HG02798 (cell line): ENCODE results near the gene HPS4.

ENCODE experiments used
- ATAC-seq: cut with Tn5 transposase; IDR thresholded peaks from one replicate; pipeline ENCODE4 v1.9.1; 2021; ENCODE audit warnings: mild to moderate bottlenecking; ENCODE audit not compliant: unreplicated experiment, poor library complexity

HPS4 gene

DNA sequence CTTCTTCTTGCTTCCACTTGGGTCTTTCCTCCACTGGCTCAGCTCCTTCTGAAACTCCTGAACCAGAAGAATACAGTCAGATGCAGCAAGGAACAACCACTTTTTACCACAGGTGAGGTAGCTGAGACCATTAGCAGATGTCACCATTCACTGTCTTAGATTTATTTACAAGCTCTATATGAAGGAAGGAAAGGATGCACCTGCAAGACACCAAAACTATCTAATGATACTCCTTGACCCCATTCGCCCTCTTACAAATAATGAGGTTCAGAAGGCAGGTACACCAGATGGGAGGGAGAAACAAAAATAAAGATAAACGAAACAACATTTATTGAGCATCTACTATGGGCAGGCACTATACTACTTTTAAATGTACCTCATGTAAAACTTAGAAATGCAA, 18.4 kb upstream of the HPS4 start:
- ATAC-seq = no peak

DNA sequence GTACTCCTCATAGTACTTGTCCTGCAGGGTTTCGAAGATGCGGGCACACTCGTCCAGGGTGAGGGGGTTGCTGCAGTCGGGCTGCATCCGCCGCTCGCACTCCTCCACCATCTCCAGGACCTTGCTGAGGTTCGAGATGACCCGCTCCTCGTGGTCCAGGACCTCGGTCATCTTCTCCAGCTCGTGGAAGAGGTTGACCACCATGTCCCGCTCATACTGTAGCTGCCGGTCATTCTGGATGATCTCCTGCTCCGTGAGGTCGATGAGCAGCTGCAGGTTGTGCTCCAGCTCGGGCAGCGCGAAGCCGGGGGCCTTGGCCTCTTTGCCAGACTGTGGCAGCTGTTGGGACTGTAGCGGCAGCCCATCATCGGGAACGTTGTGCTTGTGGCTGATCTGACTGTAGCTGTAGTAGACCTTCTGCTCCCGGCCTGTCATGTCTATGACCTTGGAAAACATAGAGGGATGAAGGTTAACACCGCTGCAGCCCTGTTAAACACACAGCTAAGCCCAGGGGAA, 15.7 kb upstream of the HPS4 start:
- ATAC-seq = no peak

GRCh38 chr22:26496456-26496855, 12.9 kb upstream of the HPS4 start:
- no peak for ATAC-seq

- ATAC-seq = no peak
Observed at GRCh38 chr22:26494506-26494905, 10.9 kb upstream of the HPS4 start.

GRCh38 chr22:26492220-26492619, 8.6 kb upstream of the HPS4 start:
- no peak for ATAC-seq

- no peak for ATAC-seq
Observed at GRCh38 chr22:26489447-26490036, 6.0 kb upstream of the HPS4 start.

GRCh38 chr22:26487996-26488395, 4.4 kb upstream of the HPS4 start:
- ATAC-seq = no peak

- ATAC-seq = no peak
Observed at GRCh38 chr22:26486394-26486793, 2.8 kb upstream of the HPS4 start.

DNA sequence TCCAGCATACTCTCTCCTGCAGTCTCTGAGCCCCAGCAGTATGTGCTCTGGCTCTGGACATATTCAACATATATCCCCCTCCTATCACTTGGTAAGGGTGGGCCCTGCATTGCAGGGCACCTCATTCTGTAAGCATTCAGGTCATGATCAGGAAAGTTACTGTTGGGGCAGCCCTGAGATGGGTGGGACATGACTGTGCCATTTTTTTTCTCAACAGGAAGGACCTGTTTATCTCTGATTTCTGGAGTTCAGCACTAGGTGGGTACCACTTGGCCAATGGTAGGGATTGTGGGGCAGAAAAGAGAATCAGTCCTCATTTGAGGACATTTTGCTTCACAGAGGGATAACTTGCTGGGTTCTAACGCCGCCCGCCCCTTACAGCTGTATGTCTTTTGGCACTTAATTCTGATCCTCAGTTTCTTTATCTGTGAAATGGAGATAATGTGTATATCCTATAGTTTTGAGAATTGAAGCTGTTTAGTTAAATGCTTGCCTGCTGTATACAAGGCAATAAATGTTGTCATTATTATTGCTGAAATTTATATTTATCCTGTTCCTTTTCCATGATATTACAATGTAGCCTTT, 2.3 kb upstream of the HPS4 start:
- ATAC-seq = no peak

DNA sequence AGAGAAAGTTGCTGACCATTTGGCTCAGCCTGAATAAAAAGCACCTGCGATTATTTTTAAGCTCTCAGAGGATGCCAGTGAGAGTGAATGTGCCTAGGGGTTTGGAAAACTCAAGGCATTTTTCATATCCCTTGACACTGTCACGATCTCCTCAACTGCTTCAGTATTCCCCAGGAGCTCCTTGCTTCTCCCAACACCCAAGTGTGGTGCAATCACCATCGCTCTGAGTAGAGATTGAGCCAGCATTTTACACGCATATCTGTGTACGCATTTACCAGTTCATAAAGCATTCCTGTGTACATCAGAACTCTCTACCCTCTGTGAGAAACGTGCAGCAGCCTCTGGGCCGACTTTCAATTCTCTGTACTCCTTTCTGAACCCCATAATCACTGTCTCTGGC, 1.4 kb upstream of the HPS4 start:
- ATAC-seq = no peak

- no peak for ATAC-seq
Observed at GRCh38 chr22:26484360-26484706, 750 bp upstream of the HPS4 start.

DNA sequence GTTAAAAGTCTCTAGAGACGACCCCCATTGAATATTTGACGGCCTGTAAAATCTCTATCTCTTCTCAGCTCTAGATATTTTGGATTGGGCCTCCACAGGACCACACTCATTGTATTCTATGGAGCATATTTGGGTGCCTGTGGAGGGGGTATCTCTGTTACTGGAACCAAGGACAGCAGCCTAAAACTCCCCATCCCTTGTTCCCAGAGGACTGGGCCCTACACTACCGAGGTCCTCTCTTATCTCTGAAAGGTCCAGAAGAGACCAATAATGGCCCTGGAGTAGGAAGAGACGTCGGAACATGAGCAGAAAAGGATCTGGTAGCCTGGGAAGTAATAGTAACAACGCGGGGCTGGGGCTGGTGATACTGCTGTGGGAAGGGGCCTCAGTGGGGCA, 542 bp downstream of the HPS4 start:
- ATAC-seq = no peak

DNA sequence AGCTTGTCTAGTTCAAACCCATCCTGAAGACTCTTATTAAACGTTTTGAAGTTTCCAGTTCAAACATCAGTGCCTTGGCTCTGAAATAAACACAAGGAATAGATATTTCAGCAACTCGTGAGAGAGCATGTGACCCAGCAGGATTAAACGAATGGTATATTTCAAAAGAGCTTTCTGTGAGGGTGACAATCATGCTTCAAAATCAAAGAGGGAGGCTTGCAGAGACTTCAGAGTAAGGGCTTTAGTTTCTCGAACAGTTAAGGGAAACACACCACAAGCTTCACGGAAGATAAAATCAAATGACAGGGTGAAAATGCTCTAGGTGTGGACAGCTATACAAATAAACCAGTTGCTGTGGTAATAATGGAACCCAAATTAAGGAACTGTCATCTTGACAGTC, 1.4 kb downstream of the HPS4 start:
- ATAC-seq = no peak

- no peak for ATAC-seq
Observed at GRCh38 chr22:26481694-26482093, 1.9 kb downstream of the HPS4 start.

DNA sequence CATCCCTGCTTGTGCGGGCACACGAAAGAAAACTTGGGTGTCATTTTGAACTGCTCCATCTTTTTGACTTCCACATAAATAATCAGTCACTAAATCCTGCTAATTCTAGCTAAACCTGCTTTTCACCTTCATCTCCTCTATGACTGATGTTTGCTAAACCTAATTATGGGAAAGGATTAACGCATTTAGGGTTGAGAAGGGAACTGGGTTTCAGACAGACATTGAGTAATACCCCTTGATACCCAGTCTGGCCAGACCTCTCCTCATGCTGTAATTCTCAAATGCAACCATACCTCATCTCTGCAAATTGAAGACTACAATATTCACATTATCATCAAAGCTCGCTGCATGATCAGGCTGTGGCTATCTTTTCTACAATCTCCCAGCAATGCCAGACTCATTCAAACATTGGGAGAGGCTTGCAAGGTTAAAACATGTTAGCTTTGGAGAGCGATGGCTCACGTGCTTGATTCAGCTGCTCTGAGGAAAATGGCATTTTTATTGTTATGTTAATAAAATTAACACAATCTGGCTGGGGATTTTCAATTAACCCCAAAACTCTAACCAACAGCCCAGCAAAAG, 2.4 kb downstream of the HPS4 start:
- no peak for ATAC-seq

DNA sequence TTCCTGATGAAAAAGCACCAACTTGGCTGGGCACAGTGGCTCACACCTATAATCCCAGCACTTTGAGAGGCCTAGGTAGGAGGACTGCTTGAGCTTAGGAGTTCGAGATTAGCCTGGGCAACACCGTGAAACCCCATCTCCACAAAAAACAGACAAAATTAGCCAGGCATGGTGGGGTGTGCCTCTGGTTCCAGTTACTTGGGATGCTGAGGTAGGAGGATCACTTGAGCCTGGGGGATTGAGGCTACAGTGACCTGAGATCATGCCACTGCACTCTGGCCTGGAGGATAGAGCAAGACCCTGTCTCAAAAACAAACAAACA, 3.0 kb downstream of the HPS4 start:
- ATAC-seq = no peak

- no peak for ATAC-seq
Observed at GRCh38 chr22:26479792-26480610, 3.6 kb downstream of the HPS4 start.

DNA sequence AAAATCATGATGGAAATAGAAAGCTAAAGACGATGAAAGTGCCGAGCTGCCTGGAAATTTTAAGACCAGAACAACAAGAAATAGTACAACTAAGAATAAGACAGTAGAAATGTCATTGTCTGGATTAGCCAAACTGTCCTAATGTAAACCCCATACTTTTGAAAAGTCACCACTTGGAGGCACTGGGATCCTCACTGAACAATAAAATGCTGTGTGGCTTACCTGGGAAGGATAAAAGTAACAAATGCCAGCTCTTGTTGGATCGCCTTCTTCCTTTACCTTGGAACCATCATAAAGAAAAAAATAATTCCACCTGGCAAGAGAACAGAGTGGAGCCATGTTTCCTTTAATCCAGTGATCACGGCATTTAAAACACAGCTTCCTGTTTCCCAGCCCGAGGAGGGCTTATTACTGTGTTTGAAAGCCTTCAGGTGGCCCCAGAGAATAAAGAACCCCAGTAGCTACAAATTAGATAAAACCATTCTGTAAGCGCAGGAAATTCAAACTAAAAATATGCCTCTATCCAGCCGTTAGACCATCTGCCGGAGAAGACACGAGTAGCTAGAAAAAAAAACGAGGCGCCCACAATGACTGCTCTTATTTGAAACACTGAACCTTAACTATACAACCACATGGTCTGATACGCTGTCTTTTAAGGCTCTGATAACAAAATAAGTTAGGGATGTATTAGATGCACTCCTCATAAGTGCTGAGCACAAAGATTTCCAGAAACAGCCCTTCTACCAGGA, 4.4 kb downstream of the HPS4 start:
- ATAC-seq = no peak

DNA sequence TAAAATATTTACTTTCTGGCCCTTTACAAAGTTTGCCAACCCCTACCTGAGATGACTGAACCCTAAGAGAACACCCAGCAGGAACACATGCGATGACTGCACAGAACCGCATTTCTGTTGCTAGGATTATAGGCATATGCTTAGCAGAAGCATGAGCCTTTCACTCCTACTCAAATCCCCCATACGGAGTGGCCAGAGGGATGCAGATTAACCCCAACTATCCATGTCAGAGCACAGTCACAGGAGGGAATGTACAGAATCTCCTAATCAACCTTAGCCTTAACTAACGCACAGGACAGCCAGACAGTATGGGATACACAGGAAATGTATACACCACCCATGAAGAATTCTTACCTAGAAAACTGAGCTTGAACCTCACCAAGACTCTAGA, 6.2 kb downstream of the HPS4 start:
- no peak for ATAC-seq

GRCh38 chr22:26476705-26477340, 6.8 kb downstream of the HPS4 start:
- ATAC-seq = no peak
